GM20431 (cell line): Measurements from ENCODE around the gene C1QTNF8.

Source experiments
- in situ Hi-C: fragments of 300-500 bp; cut with MseI, MboI; formaldehyde crosslinking; loops from one replicate; pipeline ENCODE4 v1.15.0; 2020; ENCODE audit warnings: low sequenced_read_pairs; ENCODE audit not compliant: unreplicated experiment

Gene C1QTNF8

DNA sequence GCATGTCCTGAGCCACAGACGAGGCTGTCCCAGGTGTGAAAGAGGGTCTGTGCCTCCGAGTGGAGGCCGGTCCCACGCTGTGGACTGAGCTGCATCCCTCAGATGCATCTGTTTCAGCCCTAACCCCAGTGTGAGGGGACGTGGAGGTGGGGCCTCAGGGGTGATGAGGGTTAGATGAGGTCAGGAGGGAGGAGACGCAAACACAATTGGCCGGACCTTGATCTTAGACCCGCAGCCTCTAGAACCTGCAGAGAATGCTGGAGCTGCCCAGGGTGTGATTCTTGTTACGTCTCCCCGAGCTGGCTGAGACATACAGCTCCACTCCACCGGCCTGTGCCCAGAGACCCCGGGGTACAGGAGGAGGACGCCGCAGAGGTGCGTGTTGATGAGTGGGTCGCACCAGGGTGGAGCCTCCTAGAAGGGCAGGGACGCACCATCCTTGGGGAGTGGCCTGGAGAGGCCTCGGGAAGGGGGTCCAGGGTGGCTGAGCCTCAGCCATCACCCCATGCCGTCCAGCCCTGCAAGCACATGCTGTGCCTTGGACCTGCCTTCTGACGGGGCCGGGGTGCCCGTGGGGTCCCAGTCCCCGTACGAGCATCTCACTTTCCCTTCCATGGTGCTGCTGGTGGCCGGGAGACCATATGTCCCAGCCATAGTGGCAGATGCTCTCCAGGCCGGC, 16.6 kb upstream of the C1QTNF8 start:
- in situ Hi-C loops, result no loop called here

DNA sequence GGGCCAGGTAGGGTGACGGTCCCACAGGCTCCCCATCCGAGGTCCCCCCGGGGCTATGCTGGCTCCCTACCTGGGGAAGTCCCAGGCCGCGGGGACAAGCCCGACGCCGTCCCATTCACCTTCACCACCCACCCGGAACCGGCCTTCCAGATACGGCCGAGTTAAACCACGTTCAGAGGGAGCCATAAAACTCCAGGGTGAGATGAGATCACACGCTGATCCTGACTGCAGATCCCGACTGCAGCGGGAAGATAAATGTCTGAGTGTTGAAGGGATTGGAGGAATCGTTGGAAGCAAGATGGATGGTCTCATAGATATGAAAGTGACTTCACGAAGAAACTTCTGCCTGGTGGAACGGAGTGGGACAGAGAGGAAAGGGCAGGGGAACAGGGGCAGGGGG, 13.6 kb upstream of the C1QTNF8 start:
- in situ Hi-C loops, result no loop called here

DNA sequence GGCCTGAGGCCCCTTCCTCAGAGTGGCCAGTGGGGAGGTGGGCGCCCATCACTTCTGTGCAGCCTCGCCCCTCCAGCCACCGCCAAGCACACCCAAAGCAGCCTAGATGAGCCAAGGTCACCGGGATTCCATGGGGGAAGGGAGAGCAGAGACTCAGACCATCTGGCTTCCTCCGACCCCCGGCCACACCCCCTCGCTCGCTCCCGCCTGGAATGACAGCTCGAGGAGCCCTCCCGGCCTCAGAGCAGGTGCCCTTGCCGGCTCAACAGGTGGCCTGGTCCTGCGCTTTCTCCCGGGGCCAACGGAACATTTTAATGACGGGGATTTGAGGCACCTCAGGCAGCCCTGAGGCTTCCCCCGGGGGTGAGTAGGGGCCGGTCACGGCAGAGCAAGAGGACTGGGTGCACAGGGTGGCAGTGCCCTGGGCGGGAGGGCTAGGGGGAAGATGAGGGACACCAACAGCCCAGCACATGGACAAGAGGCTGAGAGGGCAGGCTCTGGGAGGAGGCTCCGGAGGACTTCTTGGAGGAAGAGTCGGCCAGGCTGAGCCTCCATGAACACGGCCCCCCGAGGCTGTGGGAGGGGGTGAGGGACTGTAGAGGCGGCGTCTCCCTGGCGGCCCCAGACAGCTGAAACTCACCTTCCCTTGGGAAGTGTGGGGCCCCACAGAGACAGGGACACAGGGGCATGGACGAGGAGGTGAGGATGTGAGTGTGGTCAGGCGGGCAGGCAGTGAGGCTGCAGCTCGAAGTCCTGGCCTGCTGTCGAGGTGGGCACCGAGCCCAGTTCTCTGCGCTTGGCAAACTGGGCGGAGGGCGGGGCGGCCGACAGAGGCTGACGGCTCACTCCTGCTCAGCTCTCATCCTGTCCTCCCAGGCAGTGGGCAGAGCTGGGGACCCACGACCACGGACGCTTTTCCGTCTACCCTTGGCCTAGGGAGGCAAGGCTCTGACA, 12.5 kb upstream of the C1QTNF8 start:
- in situ Hi-C loops, result no loop called here

DNA sequence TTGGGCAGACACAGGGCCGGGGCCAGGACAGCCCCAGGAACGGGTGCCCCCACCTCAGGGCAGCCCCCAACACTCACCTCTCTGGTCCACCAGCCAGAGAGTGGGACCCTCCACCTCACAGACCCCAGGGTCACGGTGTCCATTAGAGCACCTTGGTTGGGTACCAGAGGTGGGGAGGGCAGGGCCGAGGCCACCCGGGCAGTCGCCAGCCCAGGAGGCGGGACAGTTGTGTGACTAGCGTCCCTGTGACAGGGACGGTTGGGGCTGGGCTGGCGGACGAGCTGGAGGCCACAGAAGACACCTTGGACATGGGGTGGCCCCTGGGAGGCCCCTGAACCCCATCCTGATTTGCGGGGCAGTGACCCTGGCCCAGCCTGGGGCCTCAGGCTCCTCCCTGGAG, 11.7 kb upstream of the C1QTNF8 start:
- in situ Hi-C loops, result no loop called here

DNA sequence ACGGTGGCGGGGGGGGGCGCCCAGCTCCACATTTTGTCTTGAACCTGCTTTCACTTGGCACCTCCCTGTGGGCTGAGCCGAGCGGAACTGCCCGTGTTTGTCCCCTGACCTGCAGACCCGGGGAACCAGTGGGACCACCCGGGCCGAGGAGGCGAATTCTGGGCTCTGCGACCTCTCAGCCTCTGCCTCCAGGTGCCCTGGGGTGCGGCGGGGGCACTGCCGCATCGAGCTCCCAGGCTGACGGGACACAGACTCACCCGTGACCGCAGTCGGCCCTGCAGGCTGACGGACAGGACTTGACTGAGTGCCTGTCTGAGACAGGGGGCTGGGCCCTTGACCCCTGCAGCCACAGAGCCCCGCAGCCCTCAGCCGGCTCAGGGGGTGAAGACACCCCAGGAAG, 11.1 kb upstream of the C1QTNF8 start:
- in situ Hi-C loops, result no loop called here

DNA sequence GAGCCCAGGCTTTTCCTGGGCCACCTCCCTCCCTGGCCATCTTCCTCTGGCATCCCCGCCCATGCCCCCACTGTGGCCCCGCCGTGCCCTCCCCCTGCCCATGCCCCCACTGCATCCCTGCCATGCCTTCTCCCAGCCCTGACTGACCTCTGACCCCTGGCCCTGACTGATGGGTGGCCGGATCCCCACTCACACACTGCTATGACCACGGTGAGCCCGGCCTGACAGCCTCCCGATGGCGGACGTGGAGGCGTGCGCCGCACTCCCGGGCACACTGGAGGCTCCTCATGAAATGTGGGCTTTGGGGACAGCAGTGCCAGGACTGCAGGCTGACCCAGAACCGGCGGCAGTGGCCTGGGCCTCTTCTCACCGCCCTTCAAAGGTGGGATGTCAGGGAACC, 10.6 kb upstream of the C1QTNF8 start:
- in situ Hi-C loops, result no loop called here

DNA sequence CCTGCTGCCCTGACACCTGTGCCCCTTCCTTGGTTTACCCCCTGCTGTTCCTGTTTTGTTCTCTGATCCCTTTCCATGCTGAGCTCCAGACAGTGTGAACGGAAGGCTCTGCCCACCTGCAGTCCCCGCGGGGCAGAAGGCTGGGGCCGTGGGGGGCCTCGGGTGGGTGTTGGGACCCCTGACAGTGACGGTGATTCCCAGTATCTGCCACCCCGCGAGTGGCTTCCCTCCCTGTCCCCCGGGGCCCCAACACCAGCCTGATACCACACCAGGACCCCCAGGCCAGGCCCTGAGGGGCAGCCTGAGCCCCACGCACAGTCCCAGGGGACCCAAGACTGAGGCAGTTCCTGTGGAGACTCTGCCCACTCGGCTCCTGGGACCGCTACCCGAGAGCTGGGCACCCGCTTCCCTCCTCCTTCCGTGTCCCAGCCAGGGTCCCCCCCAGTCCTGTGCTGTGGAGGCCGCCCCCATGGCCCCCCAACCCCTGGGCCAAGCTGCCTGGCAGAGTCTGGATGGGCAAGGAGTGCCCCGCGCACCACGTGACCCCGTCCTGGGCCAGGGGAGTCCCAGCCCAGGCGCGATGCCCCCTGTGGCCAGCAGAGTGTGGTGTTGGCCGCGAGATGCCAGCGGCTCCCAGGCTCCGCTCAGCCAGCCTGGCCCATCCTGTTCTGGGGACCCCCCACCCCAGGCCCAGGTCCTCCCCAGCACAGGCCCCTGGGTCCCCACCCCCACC, 10.0 kb upstream of the C1QTNF8 start:
- in situ Hi-C loops, result no loop called here

DNA sequence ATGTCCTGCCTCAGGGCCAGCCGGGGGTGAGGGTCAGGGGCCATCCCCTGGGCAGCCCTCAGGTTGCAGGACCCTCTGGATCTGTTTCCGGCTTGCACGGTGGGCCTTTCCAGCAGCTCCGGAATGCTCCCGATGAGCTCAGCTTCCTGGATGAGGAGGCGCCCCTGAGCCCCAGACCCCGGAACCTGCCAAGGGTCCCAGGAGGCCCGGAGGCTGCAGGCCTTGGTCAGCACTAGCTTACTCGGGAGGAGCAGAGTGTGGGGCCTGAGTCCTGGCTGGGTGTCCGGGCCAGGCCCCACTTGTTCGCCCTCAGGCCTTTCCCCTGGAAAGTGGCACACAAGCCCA, 7.6 kb upstream of the C1QTNF8 start:
- in situ Hi-C loops, result no loop called here

DNA sequence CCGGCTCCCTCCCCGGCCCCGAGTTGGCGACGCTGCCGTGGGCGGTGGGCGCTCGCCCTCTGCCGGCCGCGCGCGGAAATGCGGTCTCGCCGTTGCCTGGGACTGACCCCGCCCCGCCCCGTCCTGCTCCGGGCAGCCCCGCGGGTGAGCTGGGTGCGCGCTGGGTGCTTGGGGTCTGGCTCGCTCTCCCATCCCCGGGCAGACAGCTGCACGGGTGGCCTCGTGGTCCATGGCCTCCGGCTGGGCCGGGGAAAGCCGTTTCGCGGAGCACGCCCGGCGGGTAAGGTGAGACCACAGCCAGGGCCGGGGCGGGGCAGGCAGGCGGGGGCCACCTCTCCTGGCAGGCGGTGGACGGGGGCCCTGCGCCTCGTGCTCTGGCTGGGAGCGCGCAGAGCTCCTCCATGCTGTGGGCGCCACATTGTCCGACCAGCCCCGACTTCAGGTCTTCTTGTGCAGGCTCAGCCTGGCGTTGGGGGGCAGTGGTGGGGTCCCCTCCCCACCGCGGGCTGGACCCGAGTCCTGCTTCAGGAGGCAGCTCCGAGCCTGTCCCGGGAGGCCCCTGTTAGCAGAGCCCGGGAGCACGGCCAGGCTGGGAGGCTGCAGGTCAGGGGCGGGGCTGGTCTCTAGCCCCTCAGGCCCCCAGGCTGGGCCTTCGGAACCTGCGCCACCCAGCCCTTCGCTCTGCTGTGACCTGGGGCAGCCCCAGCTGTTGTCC, 7.0 kb upstream of the C1QTNF8 start:
- in situ Hi-C loops, result no loop called here

DNA sequence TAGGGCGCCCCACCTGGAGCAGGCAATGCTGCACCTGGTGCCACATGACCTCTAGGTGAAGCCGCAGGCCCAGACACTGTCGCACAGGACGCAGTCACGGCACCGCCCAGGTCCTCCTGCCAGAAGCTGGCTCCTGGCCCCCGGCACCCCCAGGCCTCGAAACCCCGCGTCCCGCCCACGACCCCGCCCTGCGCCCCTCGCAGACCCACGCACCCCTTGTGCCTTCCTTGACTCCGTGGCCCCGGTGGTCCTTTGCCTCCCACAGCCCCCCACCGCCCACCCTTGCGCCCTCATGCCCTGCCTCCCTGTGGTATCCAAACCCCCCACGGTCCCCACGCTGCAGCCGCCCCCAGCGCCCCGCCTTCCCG, 6.3 kb upstream of the C1QTNF8 start:
- in situ Hi-C loops, result no loop called here

DNA sequence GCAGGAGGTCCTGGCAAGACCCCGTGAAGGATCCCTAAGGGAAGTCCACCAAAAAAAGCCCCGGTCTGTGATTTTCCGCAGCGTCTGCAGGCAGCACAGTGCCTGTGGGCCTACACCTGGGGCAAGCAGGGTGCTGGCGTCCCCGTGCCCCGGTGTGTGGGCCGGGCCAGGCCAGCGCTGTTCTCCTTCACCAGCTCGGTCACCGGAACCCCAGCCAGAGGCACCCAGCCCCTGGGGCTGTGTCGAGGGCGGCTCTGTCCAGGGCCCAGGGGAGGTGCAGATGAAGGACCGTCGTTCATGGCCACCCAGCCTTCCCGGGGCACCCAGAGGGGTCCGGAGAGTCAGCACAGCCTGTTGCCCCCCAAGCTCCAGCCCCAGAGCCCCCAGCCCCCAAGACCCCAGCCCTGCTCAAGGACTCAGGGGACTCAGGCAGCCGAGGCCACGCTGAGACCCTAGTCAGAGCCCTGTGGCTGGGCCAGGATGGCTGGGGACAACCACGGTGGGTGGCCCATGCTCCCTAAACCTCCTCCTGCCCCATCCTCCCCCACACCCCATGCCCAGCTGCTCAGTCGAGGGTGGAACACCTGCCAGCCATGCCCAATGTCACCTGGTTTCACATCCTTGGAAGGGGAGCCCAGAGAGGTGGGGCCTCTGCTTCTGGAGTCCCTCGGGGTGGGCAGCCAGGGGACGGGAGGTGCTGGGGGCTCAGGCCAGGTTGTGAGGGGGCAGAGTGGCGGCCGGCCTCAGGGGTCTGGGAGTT, 5.7 kb upstream of the C1QTNF8 start:
- in situ Hi-C loops, result no loop called here

DNA sequence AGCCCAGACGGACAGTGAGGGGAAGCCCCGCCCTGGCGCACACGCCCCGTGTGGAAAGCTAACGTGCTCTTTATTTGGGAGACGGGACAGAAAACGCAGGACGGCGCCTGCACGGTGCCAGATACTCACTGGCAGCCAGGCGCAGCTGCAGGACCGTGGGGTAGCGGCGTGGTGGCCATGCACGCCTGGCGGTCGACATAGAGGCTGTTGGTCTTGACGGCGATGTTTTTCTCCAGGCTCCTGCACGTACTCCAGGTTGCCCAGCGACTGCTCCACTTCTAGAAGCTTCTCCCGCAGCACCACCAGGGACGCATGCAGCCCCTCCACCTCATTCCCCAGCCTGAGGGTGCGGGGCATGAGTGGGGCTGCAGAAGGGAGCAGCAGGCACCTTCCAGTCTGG, 5.1 kb upstream of the C1QTNF8 start:
- in situ Hi-C loops, result no loop called here

DNA sequence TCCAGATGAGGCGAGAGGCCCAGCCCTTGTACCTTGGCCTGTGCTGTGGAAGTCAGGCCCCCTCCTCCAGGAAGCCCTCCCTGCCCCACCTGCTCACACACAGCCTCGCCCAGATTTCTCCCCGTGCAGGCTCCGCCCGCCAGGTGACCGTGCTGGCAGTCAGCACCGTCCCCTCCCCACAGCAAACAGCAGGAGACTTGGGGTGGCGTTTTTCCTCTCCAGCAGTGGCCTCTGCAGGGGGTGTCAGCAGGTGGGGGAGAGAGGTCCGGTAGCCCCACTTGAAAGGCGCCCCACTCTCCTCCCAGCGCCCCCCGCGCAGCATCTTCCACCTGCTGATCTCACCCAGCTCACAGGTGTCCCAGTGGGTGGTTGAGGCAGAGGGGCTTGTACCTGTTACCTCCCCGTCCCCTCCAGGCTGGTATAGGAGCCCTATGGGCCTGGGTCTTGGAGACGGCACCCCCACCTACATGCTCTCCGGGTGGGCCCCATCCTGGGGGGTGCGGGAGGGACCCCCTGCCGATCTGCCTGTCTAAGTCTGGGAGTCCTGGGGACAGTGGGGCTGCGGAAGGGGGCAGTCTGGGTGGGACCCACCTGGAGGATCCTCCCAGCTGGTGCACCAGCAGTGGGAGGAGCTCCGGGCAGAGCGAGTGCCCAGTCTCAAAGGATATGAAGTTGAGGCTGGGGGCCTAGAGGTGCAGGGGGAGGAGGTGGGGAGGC, 4.2 kb upstream of the C1QTNF8 start:
- in situ Hi-C loops, result no loop called here

DNA sequence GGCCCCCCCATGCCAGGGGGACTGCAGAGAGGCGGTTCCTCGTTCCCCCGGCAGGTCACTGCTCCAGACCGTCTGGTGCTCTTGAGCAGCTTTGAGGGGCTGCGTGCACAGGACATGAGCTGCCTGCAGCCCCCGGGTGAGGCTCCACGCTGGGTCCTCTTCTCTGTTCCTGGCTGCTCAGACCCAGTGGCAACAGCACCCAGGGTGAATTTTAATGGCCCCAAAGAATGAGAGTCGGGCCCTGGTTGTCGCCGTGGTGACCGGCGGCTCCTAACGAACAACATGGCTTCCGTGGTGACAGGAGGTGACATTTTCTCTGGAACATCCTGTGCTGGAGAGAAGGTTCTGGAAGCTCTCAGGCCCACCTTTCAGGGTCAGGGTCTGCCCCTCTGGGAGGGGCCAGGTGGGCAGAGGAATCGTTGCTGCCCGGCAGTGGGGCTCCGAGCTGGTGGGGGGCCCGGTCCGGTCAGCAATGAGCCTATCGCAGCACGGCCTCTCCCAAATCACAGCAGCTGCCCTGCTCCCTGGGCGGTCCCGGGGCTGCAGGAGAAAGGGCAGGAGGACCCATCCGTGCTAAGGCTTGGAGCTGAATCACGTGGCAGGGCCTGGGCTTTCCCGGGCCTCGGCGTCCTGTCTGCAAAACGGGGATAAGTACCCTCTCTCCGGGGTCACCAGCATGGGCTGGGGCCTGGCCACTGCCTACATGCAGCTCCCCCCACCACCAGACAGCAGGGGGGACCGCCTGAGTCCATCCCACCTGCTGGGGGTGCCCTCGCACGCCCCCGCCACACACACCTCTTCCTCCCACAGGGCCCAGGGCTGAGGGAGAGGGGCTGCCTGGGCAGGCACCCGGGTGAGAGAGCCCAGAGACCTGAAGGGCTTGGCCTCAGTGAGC, 3.4 kb upstream of the C1QTNF8 start:
- in situ Hi-C loops, result no loop called here

DNA sequence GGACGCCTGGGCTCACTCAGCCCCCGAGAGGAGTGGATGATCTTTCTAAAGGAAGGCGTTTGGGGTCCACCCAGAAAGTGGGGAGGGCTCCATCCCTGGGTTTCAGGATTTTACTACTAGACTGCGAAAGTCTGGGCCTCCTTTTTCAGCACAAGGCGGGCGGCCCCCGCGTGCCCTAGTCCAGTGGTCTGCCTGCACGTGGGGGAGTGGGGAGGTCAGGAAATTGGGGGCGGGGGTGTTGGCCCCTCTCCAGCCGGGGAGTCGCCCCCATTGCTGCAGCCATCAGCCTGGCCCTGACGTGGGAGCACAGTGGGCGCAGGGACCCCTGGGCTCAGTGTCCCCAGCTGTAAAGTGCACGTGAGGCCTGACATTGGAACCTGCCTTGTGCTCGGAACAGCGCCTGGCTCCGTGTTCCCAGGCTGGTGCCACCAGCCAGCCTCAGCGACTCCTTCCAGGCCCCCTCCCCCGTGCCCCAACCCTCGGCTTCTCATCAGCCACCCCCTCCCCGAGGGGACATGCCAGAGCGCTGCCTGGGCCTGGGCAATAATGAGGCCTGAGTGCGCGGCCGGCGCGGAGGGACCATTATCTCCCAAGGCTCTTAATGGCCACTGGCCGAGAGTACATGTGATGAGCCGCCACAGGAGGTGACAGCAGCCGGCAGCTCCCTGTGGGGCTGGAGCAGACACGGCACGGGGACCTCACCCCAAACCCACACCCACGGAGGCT, 2.4 kb upstream of the C1QTNF8 start:
- in situ Hi-C loops, result no loop called here

DNA sequence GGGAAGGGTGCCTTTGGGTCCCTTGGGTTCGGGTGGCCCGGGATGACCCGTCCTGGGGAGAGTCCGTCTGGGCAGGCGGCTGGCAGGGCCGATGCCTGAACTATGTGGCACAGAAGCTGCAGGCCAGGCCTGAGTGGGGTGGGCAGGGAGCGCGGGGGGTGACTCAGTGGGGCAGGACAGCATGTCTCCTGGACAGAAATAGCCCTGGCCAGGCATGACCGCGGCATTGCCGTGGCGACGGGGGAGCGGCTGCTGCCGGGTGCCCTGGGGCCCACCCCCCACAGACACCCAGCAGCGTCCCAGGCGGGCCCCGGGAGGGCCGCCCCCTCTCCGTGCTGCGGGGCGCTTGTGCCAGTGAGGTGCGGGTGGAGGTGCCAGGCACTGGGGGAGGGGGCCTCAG, 1.8 kb upstream of the C1QTNF8 start:
- in situ Hi-C loops, result no loop called here

DNA sequence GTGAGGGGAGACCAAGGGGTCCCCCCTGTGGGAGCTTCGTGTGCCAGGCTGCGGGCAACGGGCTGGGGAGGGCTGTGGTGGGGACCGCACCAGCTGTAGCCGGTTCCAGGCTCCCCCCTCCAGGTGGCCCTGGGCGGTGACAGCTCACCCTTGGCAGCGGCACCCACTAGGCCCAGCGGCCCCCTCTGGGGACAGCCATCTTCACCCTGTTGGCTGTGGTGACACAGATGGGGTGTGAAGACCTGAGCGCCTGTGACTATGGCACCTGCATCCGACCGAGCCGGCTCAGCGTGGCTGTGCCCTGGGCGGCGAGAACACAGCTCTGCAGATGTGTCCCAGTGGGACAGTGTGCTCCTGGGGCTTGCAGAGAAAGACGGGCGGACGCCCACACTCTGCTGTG, 1.1 kb upstream of the C1QTNF8 start:
- in situ Hi-C loops, result no loop called here
